ENCODE measurements around the gene ZNF516. TPM values are rescaled to one million over a fixed set of nuclear protein-coding genes. Genes with fewer than 3 reads are reported as not detected.

ZNF516 gene
- total RNA-seq, 1 donor from 2014 or later, result 83.2 TPM

GRCh38 chr18:76374330-76375281 lies 120.4 kb downstream of the ZNF516 start:
- Mint-ChIP-seq H3K4me1 (ENCODE audit: unreplicated experiment) (peaks cover 37% of the 10 kb centered on the region), H3K36me3 (ENCODE audit: low read depth, unreplicated experiment) (peaks cover 32% of the 10 kb centered on the region), H3K4me3 (ENCODE audit: unreplicated experiment) (peak overlapping the region; percentile 40), H3K27me3 (ENCODE audit: unreplicated experiment) (peaks cover 4% of the 10 kb centered on the region), H3K27ac (ENCODE audit: unreplicated experiment) (peak overlapping the region; percentile 55), H3K9me3 (ENCODE audit: unreplicated experiment) (no peaks in the 10 kb centered on the region)
- TF ChIP-seq CTCF (IDR thresholded peaks at IDR 0.05; ENCODE audit: unreplicated experiment), result no peak
- no peak for DNase-seq (ENCODE audit: low spot score)

GRCh38 chr18:76373297-76373696 lies 121.7 kb downstream of the ZNF516 start:
- no peak for DNase-seq (ENCODE audit: low spot score)
- Mint-ChIP-seq H3K27me3 (ENCODE audit: unreplicated experiment) (peaks cover 3% of the 10 kb centered on the region), H3K4me1 (ENCODE audit: unreplicated experiment) (peaks cover 35% of the 10 kb centered on the region), H3K4me3 (ENCODE audit: unreplicated experiment) (no peak overlapping the region), H3K27ac (ENCODE audit: unreplicated experiment) (no peak overlapping the region), H3K9me3 (ENCODE audit: unreplicated experiment) (no peaks in the 10 kb centered on the region), H3K36me3 (ENCODE audit: low read depth, unreplicated experiment) (peaks cover 36% of the 10 kb centered on the region)
- TF ChIP-seq CTCF (IDR thresholded peaks at IDR 0.05; ENCODE audit: unreplicated experiment), result no peak

GRCh38 chr18:76371301-76372203 lies 123.5 kb downstream of the ZNF516 start:
- H3K36me3 Mint-ChIP-seq (ENCODE audit: low read depth, unreplicated experiment), result peaks cover 44% of the 10 kb centered on the region
- H3K27me3 Mint-ChIP-seq (ENCODE audit: unreplicated experiment), result peaks cover 3% of the 10 kb centered on the region
- no peaks in the 10 kb centered on the region for H3K9me3 Mint-ChIP-seq (ENCODE audit: unreplicated experiment)
- TF ChIP-seq CTCF (IDR thresholded peaks at IDR 0.05; ENCODE audit: unreplicated experiment), result no peak
- no peak overlapping the region for H3K27ac Mint-ChIP-seq (ENCODE audit: unreplicated experiment)
- DNase-seq (ENCODE audit: low spot score), result no peak
- peaks cover 31% of the 10 kb centered on the region for H3K4me1 Mint-ChIP-seq (ENCODE audit: unreplicated experiment)
- no peak overlapping the region for H3K4me3 Mint-ChIP-seq (ENCODE audit: unreplicated experiment)

- no peak for TF ChIP-seq CTCF (IDR thresholded peaks at IDR 0.05; ENCODE audit: unreplicated experiment)
- H3K4me3 Mint-ChIP-seq (ENCODE audit: unreplicated experiment), result no peak overlapping the region
- no peaks in the 10 kb centered on the region for H3K9me3 Mint-ChIP-seq (ENCODE audit: unreplicated experiment)
- H3K27ac Mint-ChIP-seq (ENCODE audit: unreplicated experiment), result no peak overlapping the region
- H3K27me3 Mint-ChIP-seq (ENCODE audit: unreplicated experiment), result peaks cover 3% of the 10 kb centered on the region
- H3K36me3 Mint-ChIP-seq (ENCODE audit: low read depth, unreplicated experiment), result peaks cover 36% of the 10 kb centered on the region
- peaks cover 28% of the 10 kb centered on the region for H3K4me1 Mint-ChIP-seq (ENCODE audit: unreplicated experiment)
- DNase-seq (ENCODE audit: low spot score), result no peak
Measured at GRCh38 chr18:76370686-76371085, 124.4 kb downstream of the ZNF516 start.
